H1 (cell line): ENCODE data around the gene DGKD. TPM values are rescaled to one million over a fixed set of nuclear protein-coding genes. Genes with fewer than 3 reads are reported as not detected.

Source experiments
- EP300 ChIP-seq, 2 experiments: IDR thresholded peaks; 1 replicate in 1 of 2; 2 replicates in 1 of 2; pipeline ENCODE4 v1.6.1; 2011 to 2012; ENCODE audit warnings: low read depth in 2 of 2, low read length in 2 of 2, mild to moderate bottlenecking in 2 of 2, borderline replicate concordance in 1 of 2, inconsistent platforms in 1 of 2, moderate library complexity in 1 of 2
- GTF2F1 ChIP-seq: IDR thresholded peaks from 2 replicates; pipeline ENCODE4 v1.6.1; 2012; ENCODE audit warnings: low read depth, low read length, improper control_type of control experiment, borderline replicate concordance
- POU5F1 ChIP-seq: IDR thresholded peaks from 2 replicates; pipeline ENCODE4 v1.6.1; 2011; ENCODE audit warnings: low read depth, mild to moderate bottlenecking, low read length, moderate library complexity
- RFX5 ChIP-seq: IDR thresholded peaks from 2 replicates; pipeline ENCODE4 v1.6.1; 2011; ENCODE audit warnings: low read depth, low read length, improper control_type of control experiment, borderline replicate concordance
- TAF7 ChIP-seq: optimal IDR thresholded peaks from 2 replicates; pipeline ENCODE3; 2011; ENCODE audit warnings: low read depth, mild to moderate bottlenecking, inconsistent platforms, low read length, moderate library complexity, borderline replicate concordance
- TBP ChIP-seq: IDR thresholded peaks from 2 replicates; pipeline ENCODE4 v1.6.1; 2011; ENCODE audit warnings: low read depth, low read length, improper control_type of control experiment
- polyA plus RNA-seq, 7 experiments: library from polyadenylated mRNA; depleted of rRNA in 3 of 7; stranded (reverse) in 5 of 7; unstranded in 2 of 7; fragments of >200 nt in 5 of 7; fragments of 200-250 nt in 2 of 7; gene quantifications; 1 replicate in 5 of 7; 2 replicates in 1 of 7; 4 replicates in 1 of 7; pipeline versions ENCODE4 v1.2.1 to v1.2.3, GENCODE V29; 2011 to 2013; ENCODE audit warnings: missing spikeins in 2 of 7, mixed read lengths in 2 of 7
- total RNA-seq: library from RNA; stranded (reverse); fragmentation: NEBNext Ultra II Directional; extraction: Animal tissue kit (Norgen Biotek cat#: 25700); gene quantifications from 2 replicates; pipeline ENCODE4 v1.2.1, GENCODE V29; 2021
- TF ChIP-seq, protein P1 (sequence below): IDR thresholded peaks from 2 replicates; pipeline ENCODE4 v1.6.1; 2012; ENCODE audit warnings: inconsistent platforms

Gene DGKD
- total and polyA plus RNA-seq, 2 of the 8 experiments (the other 6 are each of a cell fraction or from before 2014, with no cell fraction given), result 7.7 to 30.9 TPM

DNA sequence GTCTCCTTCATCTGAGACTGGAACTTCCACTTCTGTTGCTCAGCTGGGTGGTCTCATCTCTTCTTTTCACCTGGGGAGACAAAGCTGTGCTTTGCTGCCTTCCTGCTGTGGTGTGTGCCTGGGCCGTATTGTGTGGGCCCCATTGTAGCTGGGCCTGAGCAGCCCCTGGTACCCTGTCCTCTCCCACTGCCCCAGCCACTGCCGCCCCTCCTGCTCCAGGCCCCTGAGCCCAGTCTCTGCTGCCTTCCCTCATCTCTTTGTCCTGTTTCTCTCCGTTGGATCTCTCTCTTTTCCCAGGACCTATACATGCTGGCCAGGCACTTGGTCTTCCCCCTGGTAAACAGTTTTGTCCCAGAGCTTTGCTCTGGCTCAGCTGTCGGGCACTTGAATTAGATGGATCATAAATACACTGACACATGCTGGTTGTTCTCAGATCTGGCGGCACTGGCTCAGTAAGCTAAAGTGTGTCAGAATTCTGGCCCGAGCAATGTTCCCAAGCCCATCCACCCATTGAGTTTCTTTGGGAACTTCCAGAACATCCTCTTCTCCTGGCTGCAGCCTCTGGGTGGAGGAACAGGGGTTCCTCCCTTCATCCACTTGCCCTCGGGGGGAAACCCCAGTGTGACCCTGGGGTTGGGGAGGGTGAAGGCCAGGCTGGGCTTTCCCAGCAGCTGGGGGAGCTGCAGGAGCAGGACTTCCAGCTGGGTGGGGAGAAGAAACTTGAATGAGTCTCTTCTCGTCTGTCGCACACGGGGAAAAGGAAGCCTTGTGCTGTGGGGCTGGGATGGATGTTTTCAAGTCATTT is 99.0 kb downstream of the DGKD start (continued):
- no peak for TF ChIP-seq EP300 (IDR thresholded peaks at IDR 0.05; ENCODE audit: borderline replicate concordance in 1 of 2, low read depth in 2 of 2, low read length in 2 of 2)
- no peak for TF ChIP-seq TBP
- TF ChIP-seq, protein P1, sequence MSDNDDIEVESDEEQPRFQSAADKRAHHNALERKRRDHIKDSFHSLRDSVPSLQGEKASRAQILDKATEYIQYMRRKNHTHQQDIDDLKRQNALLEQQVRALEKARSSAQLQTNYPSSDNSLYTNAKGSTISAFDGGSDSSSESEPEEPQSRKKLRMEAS, result no peak
- no peak for TF ChIP-seq POU5F1
- TF ChIP-seq RFX5, result no peak
- no peak for TF ChIP-seq TAF7
- no peak for TF ChIP-seq GTF2F1
